ENCODE results near the gene ADAP2. TPM values are rescaled to one million over a fixed set of nuclear protein-coding genes. Genes with fewer than 3 reads are reported as not detected.

Gene ADAP2
- 10 to 100 TPM in 2 of 10 donors, 1 to 10 TPM in 8; 1.2 to 17.9 (median 4.0) TPM for total RNA-seq
- 1 to 10 TPM; 3.4 to 4.3 TPM for polyA plus RNA-seq
- long read RNA-seq, donor 1, partial matches to known transcripts, result 1 of 6 reads
- long read RNA-seq, donor 1, other reads (novel, unspliced or antisense), result 2 of 6 reads
- long read RNA-seq, donor 2, partial matches to known transcripts, result 0 of 10 reads
- long read RNA-seq, donor 2, other reads (novel, unspliced or antisense), result 6 of 10 reads
- long read RNA-seq, donor 3, partial matches to known transcripts, result 0 of 5 reads
- long read RNA-seq, donor 3, other reads (novel, unspliced or antisense), result 2 of 5 reads

- WGBS, 2 donors, result 4 to 5% methylated on average over 53 to 59 of the region's 60 CpGs
- no peaks in the 10 kb centered on the region for H3K9me3 ChIP-seq
- peak within 1 kb of the TSS; percentile 38 to 65 (median 56) for H3K4me3 ChIP-seq
- H3K27ac ChIP-seq, result peak within 1 kb of the TSS in 9 of 10 donors; percentile 34 to 87 (median 71)
- peaks cover 3 to 52% (median 37%) of the 10 kb centered on the region in 7 donors for H3K27me3 ChIP-seq
- DNase-seq (peak; percentile 57 to 73), ATAC-seq (peak; percentile 74 to 89 (median 82))
- intact Hi-C loops (cut with DNase I), result no loop called here
- peaks cover 0 to 9% (median 0%) of the 10 kb centered on the region in 9 donors for H3K36me3 ChIP-seq
- H3K4me1 ChIP-seq, result peaks cover 0 to 28% (median 15%) of the 10 kb centered on the region in 9 donors
- TF ChIP-seq CTCF (IDR thresholded peaks at IDR 0.05), result no peak
These were observed at the start of gene ADAP2 for GRCh38 chr17:30921544-30922196. Gene ADAP2 (plus strand): TSS chr17:30921945. CDS start chr17:30922015, 70 bp downstream.

- intact Hi-C loops (cut with DNase I), result loop anchor here in 1 of 10 donors (5.0 kb wide), 1 partner anchor 251 kb away; no protein-coding TSS in a partner anchor
- 97 to 98% methylated on average over 5 of the region's 5 CpGs for WGBS, 2 donors
- no peak for ATAC-seq
- Histone ChIP-seq H3K9me3 (no peaks in the 10 kb centered on the region), H3K4me3 (no peak overlapping the region), H3K36me3 (peaks cover 0 to 44% (median 0%) of the 10 kb centered on the region in 9 donors), H3K27ac (no peak overlapping the region), H3K4me1 (no peaks in the 10 kb centered on the region), H3K27me3 (no peaks in the 10 kb centered on the region)
- DNase-seq, result no peak
- TF ChIP-seq CTCF (IDR thresholded peaks at IDR 0.05), result no peak
These were observed 35.6 kb upstream of the ADAP2 start for GRCh38 chr17:30886187-30886586.

GRCh38 chr17:30894236-30894635, 27.5 kb upstream of the ADAP2 start:
- H3K4me3 ChIP-seq, result no peak overlapping the region
- 83 to 86% methylated on average over 3 of the region's 3 CpGs for WGBS, 2 donors
- no peaks in the 10 kb centered on the region for H3K27me3 ChIP-seq
- H3K27ac ChIP-seq, result no peak overlapping the region
- peaks cover 0 to 81% (median 13%) of the 10 kb centered on the region in 9 donors for H3K36me3 ChIP-seq
- no peak for TF ChIP-seq CTCF (IDR thresholded peaks at IDR 0.05)
- H3K4me1 ChIP-seq, result no peaks in the 10 kb centered on the region
- ATAC-seq (no peak), DNase-seq (no peak)
- intact Hi-C loops (cut with DNase I), result no loop called here
- no peaks in the 10 kb centered on the region for H3K9me3 ChIP-seq

GRCh38 chr17:30897311-30897710, 24.4 kb upstream of the ADAP2 start:
- Histone ChIP-seq H3K36me3 (peaks cover 0 to 96% (median 20%) of the 10 kb centered on the region in 9 donors), H3K4me1 (no peaks in the 10 kb centered on the region)
- 98% methylated on average over 5 of the region's 5 CpGs for WGBS, 2 donors

More at GRCh38 chr17:30897311-30897710, 24.4 kb upstream of the ADAP2 start:
- TF ChIP-seq CTCF (IDR thresholded peaks at IDR 0.05), result no peak
- Histone ChIP-seq H3K9me3 (no peaks in the 10 kb centered on the region), H3K27me3 (no peaks in the 10 kb centered on the region), H3K27ac (no peak overlapping the region), H3K4me3 (no peak overlapping the region)
- no peak for DNase-seq
- no peak for ATAC-seq
- intact Hi-C loops (cut with DNase I), result no loop called here
